GM21576 (cell line): Measurements from ENCODE around the gene ERRFI1.
"Not testable (repeated sequence)": the region's sequence is repeated elsewhere in the genome, so short reads cannot be mapped to it uniquely, and the experiment has no call there.

ENCODE experiments used
- ATAC-seq: cut with Tn5 transposase; IDR thresholded peaks from one replicate; pipeline ENCODE4 v1.9.1; 2021; ENCODE audit warnings: mild to moderate bottlenecking, moderate library complexity; ENCODE audit not compliant: unreplicated experiment

The ERRFI1 gene, protein sequence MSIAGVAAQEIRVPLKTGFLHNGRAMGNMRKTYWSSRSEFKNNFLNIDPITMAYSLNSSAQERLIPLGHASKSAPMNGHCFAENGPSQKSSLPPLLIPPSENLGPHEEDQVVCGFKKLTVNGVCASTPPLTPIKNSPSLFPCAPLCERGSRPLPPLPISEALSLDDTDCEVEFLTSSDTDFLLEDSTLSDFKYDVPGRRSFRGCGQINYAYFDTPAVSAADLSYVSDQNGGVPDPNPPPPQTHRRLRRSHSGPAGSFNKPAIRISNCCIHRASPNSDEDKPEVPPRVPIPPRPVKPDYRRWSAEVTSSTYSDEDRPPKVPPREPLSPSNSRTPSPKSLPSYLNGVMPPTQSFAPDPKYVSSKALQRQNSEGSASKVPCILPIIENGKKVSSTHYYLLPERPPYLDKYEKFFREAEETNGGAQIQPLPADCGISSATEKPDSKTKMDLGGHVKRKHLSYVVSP

GRCh38 chr1:8026153-8026975, at the start of gene ERRFI1:
TSS of gene ERRFI1 (minus strand) at chr1:8026309. CDS start at chr1:8015619, 10,690 bp downstream.
- peak; percentile 84 for ATAC-seq

DNA sequence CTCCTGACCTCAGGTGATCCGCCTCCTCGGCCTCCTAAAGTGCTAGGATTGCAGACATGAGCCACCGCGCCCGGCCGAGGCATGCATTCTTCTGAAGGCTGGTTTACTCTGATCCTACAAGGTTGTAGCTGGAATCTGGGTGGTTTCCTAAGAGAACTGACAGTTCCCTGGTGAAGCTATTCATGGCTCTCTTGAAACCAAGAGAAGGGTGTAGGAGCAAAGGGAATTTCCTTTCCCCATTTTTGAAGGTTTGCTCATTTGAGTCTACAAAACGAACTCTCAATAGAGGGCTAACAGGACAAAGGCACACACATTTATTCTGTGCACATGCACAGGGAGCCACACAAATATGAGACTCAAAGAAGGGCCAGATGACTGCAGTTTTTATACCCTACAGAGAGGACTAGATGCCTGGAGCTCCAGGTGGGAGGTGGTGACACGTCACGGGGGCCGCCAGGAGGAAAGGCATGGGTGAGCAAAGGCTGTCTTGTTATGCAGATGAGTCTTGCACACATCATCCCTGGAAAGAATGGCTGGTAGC, 49.5 kb upstream of the ERRFI1 start:
- ATAC-seq = no peak

GRCh38 chr1:8073112-8073855, 47.2 kb upstream of the ERRFI1 start:
- ATAC-seq = no peak

GRCh38 chr1:8070381-8070811, 44.3 kb upstream of the ERRFI1 start:
- ATAC-seq = no peak

DNA sequence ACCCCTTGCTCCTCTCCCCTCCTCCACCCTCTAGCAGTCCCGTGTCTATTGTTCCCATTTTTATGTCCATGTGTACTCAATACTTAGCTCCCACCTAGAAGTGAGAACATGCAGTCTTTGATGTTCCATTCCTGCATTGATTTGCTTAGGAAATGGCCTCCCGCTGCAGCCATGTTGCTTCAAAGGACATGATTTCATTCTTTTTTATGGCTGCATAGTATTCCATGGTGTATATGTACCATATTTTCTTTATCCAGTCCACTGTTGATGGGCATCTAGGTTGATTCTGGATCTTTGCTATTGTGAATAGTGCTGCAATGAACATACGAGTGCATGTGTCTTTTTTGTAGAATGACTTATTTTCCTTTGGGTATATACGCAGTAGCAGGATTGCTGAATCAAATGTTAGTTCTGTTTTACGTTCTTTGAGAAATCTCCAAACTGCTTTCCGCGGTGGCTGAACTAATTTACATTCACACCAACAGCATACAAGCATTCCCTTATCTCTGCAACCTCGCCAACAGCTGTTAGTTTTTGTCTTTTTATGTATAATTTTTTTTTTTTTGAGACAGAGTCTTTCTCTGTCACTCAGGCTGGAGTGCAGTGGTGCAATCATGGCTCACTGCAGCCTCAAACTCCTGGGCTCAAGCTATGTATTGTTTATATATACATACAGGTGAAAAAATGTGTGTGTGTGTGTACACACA, 43.7 kb upstream of the ERRFI1 start:
- ATAC-seq = not testable (repeated sequence)

- no peak for ATAC-seq
These were observed 39.3 kb upstream of the ERRFI1 start for GRCh38 chr1:8065369-8065768.

DNA sequence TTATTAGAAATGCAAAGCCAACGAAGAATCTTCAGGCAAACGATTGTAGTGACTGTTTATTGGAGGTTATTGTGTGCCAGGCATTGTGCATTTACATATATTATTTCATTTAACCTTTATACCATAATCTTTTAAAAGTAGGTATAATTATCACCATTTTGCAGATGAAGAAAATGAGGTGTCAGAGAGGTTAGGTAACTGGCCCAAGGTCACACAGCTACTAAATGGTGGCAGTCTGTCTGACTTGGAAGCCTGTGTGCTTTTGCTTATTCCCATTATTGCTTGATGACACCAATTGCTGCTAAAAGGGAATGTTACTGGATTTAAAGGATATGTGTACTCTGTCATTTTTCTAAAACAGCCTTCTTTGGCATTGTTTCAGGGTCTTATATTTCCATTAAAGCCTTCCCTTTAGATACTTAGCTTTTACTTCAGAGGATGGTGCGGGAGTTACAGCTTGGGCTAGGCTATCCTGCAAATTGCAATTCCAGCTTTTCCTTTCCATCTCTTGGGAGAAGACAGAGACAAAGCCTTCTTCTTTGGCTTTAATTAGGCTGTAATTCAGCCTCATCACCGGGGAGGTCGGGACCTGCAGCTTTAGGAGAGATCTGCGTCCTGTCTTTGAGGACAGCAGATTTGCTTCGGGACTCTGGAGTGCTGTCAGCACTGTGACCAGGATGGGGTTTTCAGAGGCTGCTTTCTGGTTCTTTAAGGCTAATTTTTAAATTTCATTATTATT, 37.4 kb upstream of the ERRFI1 start:
- no peak for ATAC-seq

- ATAC-seq = no peak
These were observed 36.8 kb upstream of the ERRFI1 start for GRCh38 chr1:8062861-8063260.

- ATAC-seq = no peak
These were observed 35.7 kb upstream of the ERRFI1 start for GRCh38 chr1:8061673-8062386.

DNA sequence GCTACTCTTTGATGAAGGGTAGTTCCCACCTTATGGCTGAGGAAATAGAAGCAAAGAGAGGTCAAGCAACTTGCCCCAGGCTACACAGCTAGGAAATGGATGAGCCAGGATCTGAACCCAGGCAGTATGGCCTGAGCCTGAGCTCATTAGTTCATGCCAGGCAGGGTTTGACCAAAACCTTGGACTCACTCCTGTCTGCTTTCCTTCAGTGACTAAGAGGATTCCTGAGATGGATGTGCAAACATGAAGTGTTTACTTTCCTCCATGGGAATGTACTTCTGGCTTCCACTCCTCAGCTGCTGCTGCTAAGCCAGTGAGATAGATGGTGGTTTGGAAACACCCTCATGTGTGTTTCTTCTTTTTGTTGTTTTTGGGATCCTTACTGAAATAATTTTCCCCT, 35.1 kb upstream of the ERRFI1 start:
- ATAC-seq = no peak

- no peak for ATAC-seq
These were observed 33.1 kb upstream of the ERRFI1 start for GRCh38 chr1:8059161-8059622.

- not testable (repeated sequence) for ATAC-seq
These were observed 31.7 kb upstream of the ERRFI1 start for GRCh38 chr1:8057779-8058178.

DNA sequence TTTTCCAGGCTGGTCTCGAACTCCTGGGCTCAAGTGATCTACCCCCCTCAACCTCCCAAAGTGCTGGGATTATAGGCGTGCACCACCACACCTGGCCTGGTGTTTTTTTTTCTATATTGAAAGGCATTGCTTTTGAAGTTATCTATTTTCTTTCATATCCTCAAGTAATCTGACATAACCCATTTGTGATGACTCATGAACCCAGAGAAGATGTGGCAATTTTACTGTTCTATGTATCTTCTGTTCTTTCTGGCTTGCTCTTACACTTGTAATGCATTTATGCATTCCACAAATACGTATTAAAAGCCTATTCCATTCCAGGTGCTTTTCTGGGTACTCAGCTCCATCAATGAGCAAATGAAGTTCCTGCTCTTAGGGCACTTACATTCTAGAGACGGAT, 29.9 kb upstream of the ERRFI1 start:
- ATAC-seq = no peak

- ATAC-seq = no peak
These were observed 27.9 kb upstream of the ERRFI1 start for GRCh38 chr1:8053878-8054567.

DNA sequence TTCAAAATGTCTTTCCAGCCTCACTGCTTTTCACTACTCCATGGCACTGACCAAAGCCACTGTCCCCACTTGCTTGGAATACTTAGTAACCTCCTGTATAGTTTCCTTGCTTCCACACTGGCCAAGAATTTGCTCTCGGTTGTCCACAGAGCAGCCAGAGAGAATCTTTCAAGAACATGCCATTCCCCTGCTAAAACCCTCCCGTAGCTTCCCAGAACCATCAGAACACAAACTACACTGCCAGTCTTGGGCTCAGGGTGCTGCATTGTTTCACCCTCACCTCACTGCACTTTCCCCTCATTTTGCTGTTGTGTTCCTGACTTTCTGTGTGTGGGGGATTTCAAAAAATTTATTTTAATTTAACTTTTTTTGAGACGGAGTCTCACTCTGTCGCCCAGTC, 25.5 kb upstream of the ERRFI1 start:
- no peak for ATAC-seq

DNA sequence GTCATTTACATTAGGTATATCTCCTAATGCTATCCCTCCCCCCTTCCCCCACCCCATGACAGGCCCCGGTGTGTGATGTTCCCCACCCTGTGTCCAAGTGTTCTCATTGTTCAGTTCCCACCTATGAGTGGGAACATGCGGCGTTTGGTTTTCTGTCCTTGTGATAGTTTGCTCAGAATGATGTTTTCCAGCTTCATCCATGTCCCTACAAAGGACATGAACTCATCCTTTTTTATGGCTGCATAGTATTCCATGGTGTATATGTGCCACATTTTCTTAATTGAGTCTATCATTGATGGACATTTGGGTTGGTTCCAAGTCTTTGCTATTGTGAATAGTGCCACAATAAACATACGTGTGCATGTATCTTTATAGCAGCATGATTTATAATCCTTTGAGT, 23.1 kb upstream of the ERRFI1 start:
- not testable (repeated sequence) for ATAC-seq

DNA sequence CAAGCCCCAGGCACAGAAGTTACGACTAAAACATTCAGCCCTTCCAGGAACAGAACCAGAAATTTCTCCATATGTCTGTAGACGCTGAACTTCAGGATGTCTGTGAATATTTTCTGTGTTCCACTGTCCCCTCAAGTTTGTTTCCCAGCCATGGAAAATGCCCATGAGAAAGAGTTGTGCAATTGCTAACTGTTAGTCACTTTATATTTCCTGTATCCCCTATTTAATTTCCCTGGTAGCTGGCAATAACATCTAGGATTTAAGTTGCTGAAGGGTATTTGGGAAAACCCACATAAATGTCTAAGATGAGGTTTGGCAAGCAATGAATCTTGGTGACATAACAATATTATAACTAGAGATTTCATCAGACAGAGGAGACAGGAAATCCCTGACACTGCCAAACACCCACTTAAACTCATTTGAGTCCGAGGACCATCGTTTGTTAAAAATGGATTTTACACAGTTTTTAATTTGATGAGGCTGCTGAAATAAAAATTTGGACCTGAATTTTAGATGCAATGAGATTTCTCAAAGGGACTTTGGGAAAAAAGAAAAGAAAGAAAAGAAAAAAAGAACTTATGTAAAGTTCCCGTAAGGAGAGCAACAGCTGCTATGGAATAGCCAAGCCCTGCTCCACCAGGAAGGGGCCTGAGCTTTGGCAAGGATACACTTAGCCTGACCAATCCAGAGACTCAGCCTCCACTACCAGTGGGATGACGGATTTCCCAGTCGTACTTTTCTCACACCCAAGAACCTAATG, 21.8 kb upstream of the ERRFI1 start:
- no peak for ATAC-seq

DNA sequence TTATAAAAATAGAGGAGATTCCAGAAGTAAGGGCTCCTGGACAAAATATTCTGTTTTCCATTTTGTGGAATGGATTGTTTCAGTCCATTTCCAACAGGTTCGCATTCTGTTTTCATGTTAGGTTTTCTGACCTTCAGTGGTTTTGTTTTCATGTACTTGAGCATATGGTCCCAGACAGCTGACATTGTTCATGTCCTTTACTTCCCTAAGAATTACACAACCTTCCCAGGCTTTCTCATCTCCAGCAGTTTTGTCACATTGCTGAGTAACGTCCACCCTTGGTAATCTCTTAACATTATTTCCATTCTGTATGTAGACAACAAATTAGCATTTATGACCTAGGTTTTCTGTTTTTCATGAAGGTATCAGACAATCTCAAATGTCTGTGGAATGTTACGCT, 21.0 kb upstream of the ERRFI1 start:
- ATAC-seq = no peak
